RWPE2 (cell line): ENCODE measurements around the gene OBSCN.

Source experiments
- ATAC-seq: fragments of 200-7000 bp; cut with Tn5 transposase; 3 replicates; pipeline ENCODE4 v1.9.1; 2021; ENCODE audit warnings: low read depth
- DNase-seq: peaks from one replicate; pipeline ENCODE4 v3.0.0-alpha.2; 2020; ENCODE audit warnings: low spot score
- H3K27ac ChIP-seq: fragments of 450-650 bp; 2 replicates; pipeline ENCODE4 v1.5.1; 2017; ENCODE audit warnings: mild to moderate bottlenecking; ENCODE audit not compliant: poor library complexity, severe bottlenecking
- H3K27me3 ChIP-seq: fragments of 250-450 bp; sonication (Bioruptor Pico); 2 replicates; pipeline ENCODE4 v1.5.1; 2021; ENCODE audit warnings: mild to moderate bottlenecking, moderate library complexity; ENCODE audit not compliant: insufficient read depth, poor library complexity, severe bottlenecking
- H3K36me3 ChIP-seq: fragments of 250-450 bp; sonication (Bioruptor Pico); 2 replicates; pipeline ENCODE4 v1.5.1; 2020; ENCODE audit warnings: low read depth, mild to moderate bottlenecking, moderate library complexity
- H3K4me1 ChIP-seq: fragments of 250-450 bp; sonication (Bioruptor Pico); 2 replicates; pipeline ENCODE4 v1.5.1; 2021; ENCODE audit warnings: mild to moderate bottlenecking, moderate library complexity; ENCODE audit not compliant: insufficient read depth, poor library complexity, severe bottlenecking
- H3K4me3 ChIP-seq: fragments of 250-450 bp; sonication (Bioruptor Pico); 2 replicates; pipeline ENCODE4 v1.5.1; 2021; ENCODE audit warnings: mild to moderate bottlenecking, moderate library complexity; ENCODE audit not compliant: severe bottlenecking
- H3K9me3 ChIP-seq: fragments of 250-450 bp; sonication (Bioruptor Pico); 2 replicates; pipeline ENCODE4 v1.5.1; 2021; ENCODE audit warnings: mild to moderate bottlenecking, moderate library complexity; ENCODE audit not compliant: severe bottlenecking
- TF ChIP-seq, protein P1 (sequence below): fragments of 450-650 bp; IDR thresholded peaks from one replicate; pipeline ENCODE4 v1.5.1; 2017; ENCODE audit warnings: mild to moderate bottlenecking, moderate library complexity; ENCODE audit not compliant: poor library complexity, severe bottlenecking

Gene OBSCN

DNA sequence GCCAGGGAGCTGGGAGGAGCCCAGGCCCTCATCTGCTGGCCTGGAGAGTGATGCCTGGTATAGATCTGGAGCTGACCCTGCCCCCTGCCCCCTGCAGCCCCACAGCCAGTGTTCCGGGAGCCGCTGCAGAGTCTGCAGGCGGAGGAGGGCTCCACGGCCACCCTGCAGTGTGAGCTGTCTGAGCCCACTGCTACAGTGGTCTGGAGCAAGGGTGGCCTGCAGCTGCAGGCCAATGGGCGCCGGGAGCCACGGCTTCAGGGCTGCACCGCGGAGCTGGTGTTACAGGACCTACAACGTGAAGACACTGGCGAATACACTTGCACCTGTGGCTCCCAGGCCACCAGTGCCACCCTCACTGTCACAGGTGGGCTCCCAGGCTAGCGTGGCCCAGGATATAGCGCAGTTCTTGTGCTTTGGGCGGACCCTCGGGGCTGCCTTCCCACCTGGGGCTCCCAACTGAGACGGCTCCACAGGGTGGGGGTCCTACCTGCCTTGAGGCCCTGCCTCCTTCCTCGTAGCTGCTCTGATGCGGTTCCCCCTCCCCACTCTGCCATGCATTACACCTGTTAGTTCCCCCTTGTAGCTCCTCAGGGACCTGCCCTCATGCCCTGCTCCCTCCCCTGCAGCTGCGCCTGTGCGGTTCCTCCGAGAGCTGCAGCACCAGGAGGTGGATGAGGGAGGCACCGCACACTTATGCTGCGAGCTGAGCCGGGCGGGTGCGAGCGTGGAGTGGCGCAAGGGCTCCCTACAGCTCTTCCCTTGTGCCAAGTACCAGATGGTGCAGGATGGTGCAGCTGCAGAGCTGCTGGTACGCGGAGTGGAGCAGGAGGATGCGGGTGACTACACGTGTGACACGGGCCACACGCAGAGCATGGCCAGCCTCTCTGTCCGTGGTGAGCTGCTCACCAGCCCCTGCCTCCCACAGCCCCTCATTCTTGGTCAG, 98.7 kb downstream of the OBSCN start:
- Histone ChIP-seq H3K27me3 (no peaks in the 10 kb centered on the region), H3K36me3 (no peaks in the 10 kb centered on the region), H3K4me3 (no peak overlapping the region), H3K27ac (no peak overlapping the region), H3K9me3 (no peaks in the 10 kb centered on the region), H3K4me1 (no peaks in the 10 kb centered on the region)
- ATAC-seq (no peak), DNase-seq (peak; percentile 13)
- TF ChIP-seq, protein P1, sequence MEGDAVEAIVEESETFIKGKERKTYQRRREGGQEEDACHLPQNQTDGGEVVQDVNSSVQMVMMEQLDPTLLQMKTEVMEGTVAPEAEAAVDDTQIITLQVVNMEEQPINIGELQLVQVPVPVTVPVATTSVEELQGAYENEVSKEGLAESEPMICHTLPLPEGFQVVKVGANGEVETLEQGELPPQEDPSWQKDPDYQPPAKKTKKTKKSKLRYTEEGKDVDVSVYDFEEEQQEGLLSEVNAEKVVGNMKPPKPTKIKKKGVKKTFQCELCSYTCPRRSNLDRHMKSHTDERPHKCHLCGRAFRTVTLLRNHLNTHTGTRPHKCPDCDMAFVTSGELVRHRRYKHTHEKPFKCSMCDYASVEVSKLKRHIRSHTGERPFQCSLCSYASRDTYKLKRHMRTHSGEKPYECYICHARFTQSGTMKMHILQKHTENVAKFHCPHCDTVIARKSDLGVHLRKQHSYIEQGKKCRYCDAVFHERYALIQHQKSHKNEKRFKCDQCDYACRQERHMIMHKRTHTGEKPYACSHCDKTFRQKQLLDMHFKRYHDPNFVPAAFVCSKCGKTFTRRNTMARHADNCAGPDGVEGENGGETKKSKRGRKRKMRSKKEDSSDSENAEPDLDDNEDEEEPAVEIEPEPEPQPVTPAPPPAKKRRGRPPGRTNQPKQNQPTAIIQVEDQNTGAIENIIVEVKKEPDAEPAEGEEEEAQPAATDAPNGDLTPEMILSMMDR = no peak

DNA sequence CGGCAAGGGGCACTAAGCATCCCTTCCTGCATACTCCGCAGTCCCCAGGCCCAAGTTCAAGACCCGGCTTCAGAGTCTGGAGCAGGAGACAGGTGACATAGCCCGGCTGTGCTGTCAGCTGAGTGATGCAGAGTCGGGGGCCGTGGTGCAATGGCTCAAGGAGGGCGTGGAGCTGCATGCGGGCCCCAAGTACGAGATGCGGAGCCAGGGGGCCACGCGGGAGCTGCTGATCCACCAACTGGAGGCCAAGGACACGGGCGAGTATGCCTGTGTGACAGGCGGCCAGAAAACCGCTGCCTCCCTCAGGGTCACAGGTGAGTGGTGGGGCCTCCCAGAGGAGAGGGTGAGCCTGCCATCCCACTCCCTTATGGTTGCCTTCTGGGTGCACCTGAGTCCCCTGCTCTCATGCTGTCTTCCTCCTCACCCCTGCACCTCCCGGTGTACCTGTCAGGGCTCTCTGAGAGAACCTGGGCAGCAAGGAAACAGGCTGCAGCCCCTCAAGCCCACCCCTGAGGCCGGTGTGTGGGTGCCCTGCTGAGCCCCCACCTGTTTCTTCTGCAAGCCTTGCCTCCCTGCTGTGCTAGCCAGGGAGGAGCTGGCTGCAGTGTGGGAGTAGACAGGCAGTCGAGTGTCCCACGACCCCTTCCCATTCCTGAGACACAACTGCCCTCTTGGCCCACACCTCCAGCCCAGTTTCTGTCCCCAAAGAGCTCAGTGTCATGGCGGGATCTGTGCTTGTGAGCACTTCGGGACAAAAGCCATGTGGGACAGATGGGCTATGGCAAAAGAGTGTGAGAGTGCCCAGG, 99.6 kb downstream of the OBSCN start:
- Histone ChIP-seq H3K4me1 (no peaks in the 10 kb centered on the region), H3K4me3 (no peak overlapping the region), H3K36me3 (no peaks in the 10 kb centered on the region), H3K27me3 (no peaks in the 10 kb centered on the region), H3K9me3 (no peaks in the 10 kb centered on the region), H3K27ac (no peak overlapping the region)
- DNase-seq = no peak
- ATAC-seq = no peak
- TF ChIP-seq, protein P1 = no peak

DNA sequence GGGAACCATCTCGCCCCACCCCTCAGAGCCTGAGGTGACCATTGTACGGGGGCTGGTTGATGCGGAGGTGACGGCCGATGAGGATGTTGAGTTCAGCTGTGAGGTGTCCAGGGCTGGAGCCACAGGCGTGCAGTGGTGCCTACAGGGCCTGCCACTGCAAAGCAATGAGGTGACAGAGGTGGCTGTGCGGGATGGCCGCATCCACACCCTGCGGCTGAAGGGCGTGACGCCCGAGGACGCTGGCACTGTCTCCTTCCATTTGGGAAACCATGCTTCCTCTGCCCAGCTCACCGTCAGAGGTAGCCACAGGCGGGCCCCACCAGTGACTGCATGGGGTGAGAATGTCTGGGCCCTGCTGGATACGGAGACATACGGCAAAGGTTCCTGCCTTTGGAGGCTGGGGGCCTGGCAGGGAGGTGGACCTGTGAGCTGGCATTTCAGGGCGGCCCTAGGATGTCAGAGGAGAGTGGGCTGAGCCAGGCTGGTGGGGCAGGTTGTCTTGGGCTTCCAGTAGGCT, 100.3 kb downstream of the OBSCN start:
- Histone ChIP-seq H3K9me3 (no peaks in the 10 kb centered on the region), H3K27ac (no peak overlapping the region), H3K27me3 (no peaks in the 10 kb centered on the region), H3K36me3 (no peaks in the 10 kb centered on the region), H3K4me1 (no peaks in the 10 kb centered on the region), H3K4me3 (no peak overlapping the region)
- TF ChIP-seq, protein P1 = no peak
- ATAC-seq (no peak), DNase-seq (no peak)

DNA sequence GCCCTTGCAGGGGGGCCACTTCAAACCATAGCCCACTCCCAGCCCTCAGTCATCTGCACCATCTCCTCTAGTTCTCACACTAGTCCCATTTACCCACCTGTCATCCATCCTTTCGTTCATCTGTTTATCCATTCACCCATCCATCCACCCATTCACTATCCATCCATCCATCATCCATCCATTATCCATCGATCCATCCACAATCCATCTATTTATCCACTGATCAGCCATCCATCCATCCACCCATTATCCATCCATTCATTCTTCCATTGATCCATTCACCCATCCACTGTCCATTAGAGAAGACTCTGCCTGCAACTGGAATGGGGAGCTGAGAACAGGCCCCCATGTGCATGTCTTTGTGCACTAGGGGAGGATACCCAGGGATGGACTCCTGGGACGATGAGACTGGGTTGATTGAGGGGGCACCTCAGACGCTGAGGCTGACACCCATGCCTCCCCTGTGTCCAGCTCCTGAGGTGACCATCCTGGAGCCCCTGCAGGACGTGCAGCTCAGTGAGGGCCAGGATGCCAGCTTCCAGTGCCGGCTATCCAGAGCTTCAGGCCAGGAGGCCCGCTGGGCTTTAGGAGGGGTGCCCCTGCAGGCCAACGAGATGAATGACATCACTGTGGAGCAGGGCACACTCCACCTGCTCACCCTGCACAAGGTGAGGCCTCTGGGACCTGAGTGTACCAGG, 100.9 kb downstream of the OBSCN start:
- Histone ChIP-seq H3K27ac (no peak overlapping the region), H3K27me3 (no peaks in the 10 kb centered on the region), H3K9me3 (no peaks in the 10 kb centered on the region), H3K36me3 (no peaks in the 10 kb centered on the region), H3K4me1 (no peaks in the 10 kb centered on the region), H3K4me3 (no peak overlapping the region)
- TF ChIP-seq, protein P1 = no peak
- DNase-seq (peak; percentile 19), ATAC-seq (no peak)
